GM23338 (cell line): ENCODE measurements around the gene TIAM1.

Experiments
- CREB1 ChIP-seq: fragments of 250-450 bp; sonication (Bioruptor Pico); IDR thresholded peaks from 2 replicates; pipeline ENCODE4 v1.5.0; 2020; ENCODE audit warnings: low read depth, mild to moderate bottlenecking, moderate library complexity
- EZH2 ChIP-seq: fragments of 200-600 bp; sonication (generic); IDR thresholded peaks from one replicate; pipeline ENCODE4 v1.8.0; 2017; ENCODE audit warnings: antibody characterized with exemption, mild to moderate bottlenecking, low read depth; ENCODE audit not compliant: unreplicated experiment
- EZH2phosphoT487 ChIP-seq: fragments of 200-600 bp; sonication (generic); IDR thresholded peaks from one replicate; pipeline ENCODE4 v1.8.1; 2018; ENCODE audit warnings: antibody characterized with exemption; ENCODE audit not compliant: unreplicated experiment
- JUNB ChIP-seq: IDR thresholded peaks from one replicate; pipeline ENCODE4 v1.6.1; 2016; ENCODE audit warnings: antibody characterized with exemption; ENCODE audit not compliant: unreplicated experiment
- NANOG ChIP-seq: IDR thresholded peaks from 2 replicates; pipeline ENCODE4 v1.6.1; 2016; ENCODE audit warnings: antibody characterized with exemption, borderline replicate concordance
- POLR2AphosphoS5 ChIP-seq: IDR thresholded peaks from 2 replicates; pipeline ENCODE4 v1.6.1; 2016; ENCODE audit warnings: antibody characterized with exemption, low read depth
- ZNF114 ChIP-seq: fragments of 250-450 bp; sonication (Bioruptor Pico); IDR thresholded peaks from 2 replicates; pipeline ENCODE4 v1.5.0; 2020; ENCODE audit warnings: mild to moderate bottlenecking, moderate library complexity
- ZNF331 ChIP-seq: fragments of 250-450 bp; sonication (Bioruptor Pico); IDR thresholded peaks from 2 replicates; pipeline ENCODE4 v1.5.0; 2020; ENCODE audit warnings: low read depth, mild to moderate bottlenecking, moderate library complexity
- TF ChIP-seq, protein P1 (sequence below), 2 experiments: fragments of 200-600 bp in 1 of 2; sonication (generic) in 1 of 2; conservative IDR thresholded peaks; 2 replicates each; pipeline versions ENCODE4 v1.5.1 to v1.6.1; 2016 to 2017; ENCODE audit warnings: antibody characterized with exemption in 2 of 2, low read depth in 2 of 2, mild to moderate bottlenecking in 2 of 2, moderate library complexity in 1 of 2
- TF ChIP-seq, protein P2 (sequence below): IDR thresholded peaks from 2 replicates; pipeline ENCODE4 v1.6.1; 2016; ENCODE audit warnings: antibody characterized with exemption
- TF ChIP-seq, protein P3 (sequence below): IDR thresholded peaks from one replicate; pipeline ENCODE4 v1.6.1; 2018; ENCODE audit warnings: antibody characterized with exemption; ENCODE audit not compliant: unreplicated experiment

DNA sequence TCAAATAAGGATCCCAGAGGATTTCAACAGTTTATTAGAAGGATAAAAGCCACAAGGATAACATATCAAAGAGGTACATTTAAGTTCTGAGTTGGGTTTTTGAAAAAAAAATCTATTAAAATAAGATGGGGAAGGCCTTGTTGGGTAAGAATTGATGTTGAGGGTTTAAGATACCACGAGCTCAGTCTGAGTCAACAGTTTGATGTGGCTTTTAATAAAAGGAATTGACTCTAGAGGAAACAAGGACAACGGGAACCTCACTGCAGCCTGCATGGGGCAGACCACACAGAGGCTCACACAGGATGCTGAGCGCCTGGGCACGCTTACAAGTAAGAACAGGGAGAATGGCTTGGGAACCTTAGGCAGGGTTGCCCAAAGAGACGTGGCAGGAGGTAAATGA is 107.5 kb downstream of the TIAM1 start:
- TF ChIP-seq EZH2phosphoT487 (no peak), POLR2AphosphoS5 (no peak), ZNF114 (no peak), CREB1 (no peak), EZH2 (no peak), NANOG (no peak), JUNB (no peak), ZNF331 (CRISPR knock-in tag) (no peak)
- TF ChIP-seq, protein P1, sequence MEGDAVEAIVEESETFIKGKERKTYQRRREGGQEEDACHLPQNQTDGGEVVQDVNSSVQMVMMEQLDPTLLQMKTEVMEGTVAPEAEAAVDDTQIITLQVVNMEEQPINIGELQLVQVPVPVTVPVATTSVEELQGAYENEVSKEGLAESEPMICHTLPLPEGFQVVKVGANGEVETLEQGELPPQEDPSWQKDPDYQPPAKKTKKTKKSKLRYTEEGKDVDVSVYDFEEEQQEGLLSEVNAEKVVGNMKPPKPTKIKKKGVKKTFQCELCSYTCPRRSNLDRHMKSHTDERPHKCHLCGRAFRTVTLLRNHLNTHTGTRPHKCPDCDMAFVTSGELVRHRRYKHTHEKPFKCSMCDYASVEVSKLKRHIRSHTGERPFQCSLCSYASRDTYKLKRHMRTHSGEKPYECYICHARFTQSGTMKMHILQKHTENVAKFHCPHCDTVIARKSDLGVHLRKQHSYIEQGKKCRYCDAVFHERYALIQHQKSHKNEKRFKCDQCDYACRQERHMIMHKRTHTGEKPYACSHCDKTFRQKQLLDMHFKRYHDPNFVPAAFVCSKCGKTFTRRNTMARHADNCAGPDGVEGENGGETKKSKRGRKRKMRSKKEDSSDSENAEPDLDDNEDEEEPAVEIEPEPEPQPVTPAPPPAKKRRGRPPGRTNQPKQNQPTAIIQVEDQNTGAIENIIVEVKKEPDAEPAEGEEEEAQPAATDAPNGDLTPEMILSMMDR (conservative IDR thresholded peaks at IDR 0.05; ENCODE audit: low read depth in 2 of 2): no peak
- TF ChIP-seq, protein P2, sequence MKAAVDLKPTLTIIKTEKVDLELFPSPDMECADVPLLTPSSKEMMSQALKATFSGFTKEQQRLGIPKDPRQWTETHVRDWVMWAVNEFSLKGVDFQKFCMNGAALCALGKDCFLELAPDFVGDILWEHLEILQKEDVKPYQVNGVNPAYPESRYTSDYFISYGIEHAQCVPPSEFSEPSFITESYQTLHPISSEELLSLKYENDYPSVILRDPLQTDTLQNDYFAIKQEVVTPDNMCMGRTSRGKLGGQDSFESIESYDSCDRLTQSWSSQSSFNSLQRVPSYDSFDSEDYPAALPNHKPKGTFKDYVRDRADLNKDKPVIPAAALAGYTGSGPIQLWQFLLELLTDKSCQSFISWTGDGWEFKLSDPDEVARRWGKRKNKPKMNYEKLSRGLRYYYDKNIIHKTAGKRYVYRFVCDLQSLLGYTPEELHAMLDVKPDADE: no peak
- TF ChIP-seq, protein P3, sequence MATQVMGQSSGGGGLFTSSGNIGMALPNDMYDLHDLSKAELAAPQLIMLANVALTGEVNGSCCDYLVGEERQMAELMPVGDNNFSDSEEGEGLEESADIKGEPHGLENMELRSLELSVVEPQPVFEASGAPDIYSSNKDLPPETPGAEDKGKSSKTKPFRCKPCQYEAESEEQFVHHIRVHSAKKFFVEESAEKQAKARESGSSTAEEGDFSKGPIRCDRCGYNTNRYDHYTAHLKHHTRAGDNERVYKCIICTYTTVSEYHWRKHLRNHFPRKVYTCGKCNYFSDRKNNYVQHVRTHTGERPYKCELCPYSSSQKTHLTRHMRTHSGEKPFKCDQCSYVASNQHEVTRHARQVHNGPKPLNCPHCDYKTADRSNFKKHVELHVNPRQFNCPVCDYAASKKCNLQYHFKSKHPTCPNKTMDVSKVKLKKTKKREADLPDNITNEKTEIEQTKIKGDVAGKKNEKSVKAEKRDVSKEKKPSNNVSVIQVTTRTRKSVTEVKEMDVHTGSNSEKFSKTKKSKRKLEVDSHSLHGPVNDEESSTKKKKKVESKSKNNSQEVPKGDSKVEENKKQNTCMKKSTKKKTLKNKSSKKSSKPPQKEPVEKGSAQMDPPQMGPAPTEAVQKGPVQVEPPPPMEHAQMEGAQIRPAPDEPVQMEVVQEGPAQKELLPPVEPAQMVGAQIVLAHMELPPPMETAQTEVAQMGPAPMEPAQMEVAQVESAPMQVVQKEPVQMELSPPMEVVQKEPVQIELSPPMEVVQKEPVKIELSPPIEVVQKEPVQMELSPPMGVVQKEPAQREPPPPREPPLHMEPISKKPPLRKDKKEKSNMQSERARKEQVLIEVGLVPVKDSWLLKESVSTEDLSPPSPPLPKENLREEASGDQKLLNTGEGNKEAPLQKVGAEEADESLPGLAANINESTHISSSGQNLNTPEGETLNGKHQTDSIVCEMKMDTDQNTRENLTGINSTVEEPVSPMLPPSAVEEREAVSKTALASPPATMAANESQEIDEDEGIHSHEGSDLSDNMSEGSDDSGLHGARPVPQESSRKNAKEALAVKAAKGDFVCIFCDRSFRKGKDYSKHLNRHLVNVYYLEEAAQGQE: no peak
